ENCODE data around the gene TNS3.
A peak's percentile ranks its signal among the peaks of the same experiment; 100 is the strongest.

TNS3 gene

DNA sequence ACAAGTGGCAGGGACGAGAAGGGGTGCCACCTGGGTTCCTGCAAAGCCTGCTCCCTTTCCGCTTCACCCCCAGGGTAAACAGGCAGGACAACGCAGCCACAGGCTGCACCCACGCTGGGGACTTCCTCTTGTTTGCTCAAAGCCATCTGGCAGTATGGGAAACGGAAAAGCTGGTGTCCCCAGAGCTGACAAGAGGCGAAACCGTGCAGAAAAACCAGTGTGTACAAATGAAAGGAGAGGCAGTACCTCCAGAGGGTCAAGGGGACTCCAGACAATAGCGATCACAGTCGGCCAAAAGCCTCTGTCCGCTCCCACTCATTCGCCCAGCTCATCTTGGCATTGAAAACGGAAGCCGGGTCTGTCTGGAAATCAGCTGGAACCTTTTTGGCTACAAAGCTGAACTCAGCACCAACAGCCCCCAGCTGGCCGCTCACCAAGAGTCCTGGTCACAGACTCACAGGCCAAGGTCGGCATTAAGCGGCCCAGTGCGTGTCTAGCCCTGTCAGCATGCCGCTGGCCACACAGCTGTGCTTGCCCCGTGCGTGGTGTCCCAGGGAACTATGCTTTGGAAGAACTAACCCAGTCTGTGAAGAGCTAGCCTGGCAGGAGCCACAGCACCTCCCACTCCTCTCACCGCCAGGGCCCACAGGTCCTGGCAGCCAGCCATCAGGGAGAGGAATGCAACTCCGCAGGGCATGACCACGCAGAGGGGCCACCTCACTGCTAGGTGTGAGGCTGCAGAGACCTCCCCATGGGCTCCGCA, 10.4 kb downstream of the TNS3 start:
- no peak for TF ChIP-seq CTCF (IDR thresholded peaks at IDR 0.05; ENCODE audit: low read depth, low read length)
- in situ Hi-C loops (cut with HindIII; ENCODE audit: low sequenced_read_pairs) = no loop called here
- peak; percentile 89 for DNase-seq (ENCODE audit: low read depth, low spot score)
- no peak overlapping the region for H3K4me3 ChIP-seq (ENCODE audit: low read depth, low read length)

GRCh38 chr7:47570649-47571050, 11.3 kb downstream of the TNS3 start:
- no peak for TF ChIP-seq CTCF (IDR thresholded peaks at IDR 0.05; ENCODE audit: low read depth, low read length)
- H3K4me3 ChIP-seq (ENCODE audit: low read depth, low read length) = no peak overlapping the region
- in situ Hi-C loops (cut with HindIII; ENCODE audit: low sequenced_read_pairs) = no loop called here
- DNase-seq (ENCODE audit: low read depth, low spot score) = no peak

- in situ Hi-C loops (cut with HindIII; ENCODE audit: low sequenced_read_pairs) = no loop called here
- H3K4me3 ChIP-seq (ENCODE audit: low read depth, low read length) = no peak overlapping the region
- DNase-seq (ENCODE audit: low read depth, low spot score) = no peak
- no peak for TF ChIP-seq CTCF (IDR thresholded peaks at IDR 0.05; ENCODE audit: low read depth, low read length)
Observed at GRCh38 chr7:47568547-47568946, 13.4 kb downstream of the TNS3 start.

- H3K4me3 ChIP-seq (ENCODE audit: low read depth, low read length) = no peak overlapping the region
- DNase-seq (ENCODE audit: low read depth, low spot score) = no peak
- in situ Hi-C loops (cut with HindIII; ENCODE audit: low sequenced_read_pairs) = no loop called here
- no peak for TF ChIP-seq CTCF (IDR thresholded peaks at IDR 0.05; ENCODE audit: low read depth, low read length)
Observed at GRCh38 chr7:47568056-47568455, 13.9 kb downstream of the TNS3 start.

DNA sequence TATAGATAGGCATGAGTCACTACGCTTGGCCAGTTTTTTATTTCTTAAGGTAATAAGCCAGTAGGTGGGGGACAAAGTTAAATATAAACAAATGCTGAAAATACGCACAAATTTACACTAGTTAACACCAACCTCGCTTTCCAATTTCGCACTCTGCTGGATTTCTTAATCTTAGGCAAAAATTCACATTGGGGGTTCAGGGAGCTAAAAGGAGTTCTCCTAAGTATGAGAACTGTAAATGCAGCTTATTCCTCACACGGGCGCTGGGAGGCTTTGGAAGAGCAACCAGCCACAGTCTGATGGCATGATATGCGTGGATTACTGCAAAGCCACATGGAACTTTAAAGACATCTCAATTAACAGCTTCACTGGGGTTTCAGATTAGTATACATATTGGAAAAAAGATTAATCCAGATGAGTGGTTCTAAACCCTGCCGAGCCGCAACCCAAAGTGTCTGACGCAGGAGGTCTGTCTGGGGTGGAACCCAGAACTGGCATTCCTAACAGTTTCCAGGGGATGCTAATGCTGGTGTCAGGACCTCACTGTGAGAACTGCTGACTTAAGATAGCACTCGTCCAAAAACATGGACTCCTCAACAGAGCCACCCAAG, 16.2 kb downstream of the TNS3 start:
- in situ Hi-C loops (cut with HindIII; ENCODE audit: low sequenced_read_pairs) = no loop called here
- TF ChIP-seq CTCF (IDR thresholded peaks at IDR 0.05; ENCODE audit: low read depth, low read length) = no peak
- DNase-seq (ENCODE audit: low read depth, low spot score) = no peak
- no peak overlapping the region for H3K4me3 ChIP-seq (ENCODE audit: low read depth, low read length)

GRCh38 chr7:47563521-47563920, 18.4 kb downstream of the TNS3 start:
- no peak for DNase-seq (ENCODE audit: low read depth, low spot score)
- no peak for TF ChIP-seq CTCF (IDR thresholded peaks at IDR 0.05; ENCODE audit: low read depth, low read length)
- in situ Hi-C loops (cut with HindIII; ENCODE audit: low sequenced_read_pairs) = no loop called here
- H3K4me3 ChIP-seq (ENCODE audit: low read depth, low read length) = no peak overlapping the region
